HG02571 (cell line): Measurements from ENCODE around the gene GASK1A.

ENCODE experiments used
- ATAC-seq: cut with Tn5 transposase; IDR thresholded peaks from one replicate; pipeline ENCODE4 v1.9.1; 2021; ENCODE audit warnings: mild to moderate bottlenecking, moderate library complexity; ENCODE audit not compliant: unreplicated experiment

Gene GASK1A

GRCh38 chr3:42982645-42983412, 3.7 kb downstream of the GASK1A start:
- no peak for ATAC-seq

- ATAC-seq = no peak
Observed at GRCh38 chr3:42983927-42984326, 4.8 kb downstream of the GASK1A start.

- ATAC-seq = no peak
Observed at GRCh38 chr3:42984701-42985100, 5.6 kb downstream of the GASK1A start.

GRCh38 chr3:42988097-42988496, 9.0 kb downstream of the GASK1A start:
- no peak for ATAC-seq

GRCh38 chr3:42988566-42988965, 9.5 kb downstream of the GASK1A start:
- no peak for ATAC-seq

GRCh38 chr3:42991341-42992315, 12.5 kb downstream of the GASK1A start:
- no peak for ATAC-seq

GRCh38 chr3:42994595-42994994, 15.5 kb downstream of the GASK1A start:
- ATAC-seq = no peak

- ATAC-seq = no peak
Observed at GRCh38 chr3:42996021-42996420, 16.9 kb downstream of the GASK1A start.

- no peak for ATAC-seq
Observed at GRCh38 chr3:42996633-42997075, 17.5 kb downstream of the GASK1A start.

- ATAC-seq = no peak
Observed at GRCh38 chr3:42999212-42999611, 20.1 kb downstream of the GASK1A start.

GRCh38 chr3:42999632-43000031, 20.5 kb downstream of the GASK1A start:
- no peak for ATAC-seq

- ATAC-seq = no peak
Observed at GRCh38 chr3:43000387-43000786, 21.3 kb downstream of the GASK1A start.

GRCh38 chr3:43001094-43001553, 22.0 kb downstream of the GASK1A start:
- ATAC-seq = no peak

- no peak for ATAC-seq
Observed at GRCh38 chr3:43001556-43002121, 22.5 kb downstream of the GASK1A start.

GRCh38 chr3:43004282-43004681, 25.2 kb downstream of the GASK1A start:
- no peak for ATAC-seq

GRCh38 chr3:43005253-43005652, 26.1 kb downstream of the GASK1A start:
- ATAC-seq = no peak

- ATAC-seq = no peak
Observed at GRCh38 chr3:43005981-43006380, 26.9 kb downstream of the GASK1A start.

- no peak for ATAC-seq
Observed at GRCh38 chr3:43006825-43007224, 27.7 kb downstream of the GASK1A start.

GRCh38 chr3:43009547-43009946, 30.4 kb downstream of the GASK1A start:
- no peak for ATAC-seq

- no peak for ATAC-seq
Observed at GRCh38 chr3:43010638-43011037, 31.5 kb downstream of the GASK1A start.

- no peak for ATAC-seq
Observed at GRCh38 chr3:43011638-43012037, 32.5 kb downstream of the GASK1A start.
